HG03565 (cell line): ENCODE measurements around the gene INHBB.

Experiments used
- ATAC-seq: cut with Tn5 transposase; IDR thresholded peaks from one replicate; pipeline ENCODE4 v1.9.1; 2021; ENCODE audit warnings: mild to moderate bottlenecking, moderate library complexity; ENCODE audit not compliant: unreplicated experiment

INHBB gene

DNA sequence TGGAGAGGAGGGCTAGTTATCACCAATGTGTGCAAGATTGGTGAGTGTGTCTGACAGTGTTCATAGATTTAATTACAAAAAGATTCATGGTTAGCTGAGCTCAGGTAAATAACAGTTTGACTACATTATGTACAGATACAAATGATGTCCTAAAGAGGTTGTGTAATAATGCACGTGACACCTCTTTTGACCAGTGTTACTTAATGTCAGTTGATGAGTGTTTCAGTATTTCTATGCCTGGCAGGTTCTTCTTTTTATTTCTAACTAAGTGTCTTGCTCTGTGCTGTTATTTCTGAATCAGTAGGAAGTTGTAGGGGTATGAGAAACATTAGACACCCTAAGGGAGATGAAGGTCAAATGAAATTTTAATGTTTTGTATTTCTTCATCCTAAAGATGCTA is 7.9 kb upstream of the INHBB start:
- ATAC-seq = no peak

DNA sequence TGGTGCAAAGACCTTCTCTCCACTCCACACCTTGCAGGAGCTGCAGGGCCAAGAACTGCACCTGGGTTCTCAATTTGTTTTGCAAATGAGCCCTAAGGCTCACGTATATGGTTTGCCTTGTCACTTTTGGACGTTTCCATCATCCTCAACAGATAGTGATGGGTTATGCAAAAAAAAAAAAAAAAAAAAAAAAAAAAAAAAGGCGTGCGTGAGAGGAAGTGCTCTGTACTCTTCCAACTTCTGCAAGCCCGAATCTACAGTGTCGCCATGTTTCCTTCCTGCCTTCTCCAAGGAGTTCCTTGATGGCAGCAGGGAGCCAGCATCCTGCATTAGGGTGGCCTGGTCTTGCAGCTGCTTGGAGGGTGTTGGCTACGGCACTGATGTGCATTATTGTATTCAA is 4.0 kb upstream of the INHBB start:
- ATAC-seq = no peak

GRCh38 chr2:120342446-120342845 is 3.5 kb upstream of the INHBB start:
- ATAC-seq = no peak

GRCh38 chr2:120343100-120343432 is 2.9 kb upstream of the INHBB start:
- ATAC-seq = no peak

GRCh38 chr2:120343433-120344105 is 2.4 kb upstream of the INHBB start:
- no peak for ATAC-seq

DNA sequence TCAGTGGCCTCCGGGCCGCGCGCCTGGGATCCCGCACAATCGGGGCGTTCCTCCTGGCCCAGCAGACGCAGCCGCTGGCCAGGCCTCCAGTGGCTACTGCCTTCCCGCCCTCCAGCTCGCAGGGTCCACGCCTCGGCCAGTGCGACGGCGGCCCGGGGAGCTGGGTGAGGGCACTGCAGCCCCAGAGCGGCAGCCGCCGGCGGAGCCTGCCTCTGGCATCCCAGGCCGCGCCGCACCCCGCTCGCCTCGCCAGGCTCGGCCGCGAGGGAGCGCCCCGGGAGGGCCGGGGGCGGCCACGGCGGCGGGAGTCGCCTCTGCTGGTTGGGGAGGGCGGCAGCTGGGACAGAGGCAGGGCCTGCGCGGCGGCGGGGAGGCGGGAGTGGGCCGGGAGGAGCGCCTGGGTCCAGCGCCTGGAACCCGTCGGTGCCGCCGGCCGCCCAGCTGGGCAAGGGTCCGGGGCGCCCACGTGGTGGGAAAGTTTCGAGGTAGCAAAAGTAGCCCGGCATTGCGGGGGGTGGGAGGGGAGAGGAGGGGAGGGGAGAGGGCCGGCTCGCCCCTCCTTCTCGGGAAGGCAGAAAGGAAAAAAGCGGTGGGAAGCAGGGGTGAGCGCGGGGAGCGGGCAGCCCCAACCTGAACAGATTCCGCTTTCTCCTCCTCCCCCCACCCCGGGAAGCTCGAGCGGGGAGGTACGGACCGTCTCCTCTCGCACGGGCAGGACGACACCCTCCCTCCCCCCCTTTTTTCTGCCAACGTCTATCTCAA is 1.5 kb upstream of the INHBB start:
- ATAC-seq = no peak

- ATAC-seq = no peak
Observed at GRCh38 chr2:120344976-120345581, 857 bp upstream of the INHBB start.

GRCh38 chr2:120345608-120346007 is 328 bp upstream of the INHBB start:
- no peak for ATAC-seq

GRCh38 chr2:120346667-120347358 is 877 bp downstream of the INHBB start:
- ATAC-seq = no peak

- ATAC-seq = no peak
Observed at GRCh38 chr2:120347396-120348060, 1.6 kb downstream of the INHBB start.

DNA sequence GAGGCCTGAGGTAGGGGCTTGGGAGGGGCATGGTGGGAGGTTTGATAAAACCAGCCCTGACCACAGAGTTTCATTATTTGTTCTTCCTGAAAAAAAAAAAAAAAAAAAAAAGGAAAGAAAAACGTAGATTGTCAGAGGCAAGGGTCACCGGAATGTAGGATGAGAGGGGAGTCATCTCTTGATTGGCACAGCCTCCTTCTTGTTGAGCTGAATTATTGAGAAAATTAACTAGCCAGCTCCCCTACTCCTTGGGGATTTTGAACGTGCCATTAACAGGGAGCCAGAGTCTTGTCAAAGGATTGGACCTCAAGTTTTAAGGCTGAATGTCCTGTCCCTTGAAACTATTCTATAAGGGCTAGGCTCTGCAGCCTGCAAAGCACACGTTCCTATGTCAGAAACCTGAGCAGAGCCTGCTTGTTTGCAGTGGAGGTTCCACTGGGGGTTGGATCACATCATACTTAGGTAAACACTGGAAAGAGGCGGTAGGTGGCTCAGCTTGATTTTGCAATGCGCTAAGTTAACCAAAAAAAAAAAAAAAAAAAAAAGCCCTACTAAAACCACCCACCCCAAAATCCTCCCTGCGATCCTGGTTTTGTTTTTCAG is 2.3 kb downstream of the INHBB start:
- no peak for ATAC-seq

GRCh38 chr2:120348737-120349439 is 3.0 kb downstream of the INHBB start:
- ATAC-seq = no peak

- ATAC-seq = no peak
Observed at GRCh38 chr2:120349440-120349921, 3.5 kb downstream of the INHBB start.

- ATAC-seq = no peak
Observed at GRCh38 chr2:120350080-120350479, 4.1 kb downstream of the INHBB start.

DNA sequence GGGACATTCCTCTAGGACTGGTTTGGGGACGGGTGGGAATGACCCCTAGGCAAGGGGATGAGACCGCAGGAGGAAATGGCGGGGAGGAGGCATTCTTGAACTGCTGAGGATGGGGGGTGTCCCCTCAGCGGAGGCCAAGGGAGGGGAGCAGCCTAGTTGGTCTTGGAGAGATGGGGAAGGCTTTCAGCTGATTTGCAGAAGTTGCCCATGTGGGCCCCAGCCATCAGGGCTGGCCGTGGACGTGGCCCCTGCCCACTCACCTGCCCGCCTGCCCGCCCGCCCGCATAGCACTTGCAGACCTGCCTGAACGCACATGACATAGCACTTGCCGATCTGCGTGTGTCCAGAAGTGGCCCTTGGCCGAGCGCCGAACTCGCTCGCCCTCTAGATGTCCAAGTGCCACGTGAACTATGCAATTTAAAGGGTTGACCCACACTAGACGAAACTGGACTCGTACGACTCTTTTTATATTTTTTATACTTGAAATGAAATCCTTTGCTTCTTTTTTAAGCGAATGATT is 4.9 kb downstream of the INHBB start:
- no peak for ATAC-seq

- no peak for ATAC-seq
Observed at GRCh38 chr2:120352696-120353590, 7.0 kb downstream of the INHBB start.

DNA sequence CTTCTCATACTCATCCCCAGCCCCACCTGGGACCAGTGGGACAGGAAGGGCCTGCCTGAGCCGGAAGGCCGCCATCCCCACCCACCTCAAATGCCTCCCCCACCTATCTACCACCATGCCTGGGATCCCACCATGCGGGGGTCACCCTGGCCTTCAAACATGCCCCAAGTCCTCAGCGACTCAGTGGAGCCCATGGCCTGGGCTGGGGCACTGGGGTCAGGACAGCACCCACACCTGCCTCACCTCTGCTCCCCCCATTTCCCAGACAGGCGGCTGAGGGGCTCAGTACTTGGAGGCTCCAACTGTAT is 7.6 kb downstream of the INHBB start:
- ATAC-seq = no peak

GRCh38 chr2:120353931-120354330 is 8.0 kb downstream of the INHBB start:
- no peak for ATAC-seq

- ATAC-seq = no peak
Observed at GRCh38 chr2:120354467-120354866, 8.5 kb downstream of the INHBB start.
